Activated T-helper 1 cell treated with anti-CD3 and anti-CD28 coated beads, Interleukin-2, amount 50 U/mL, for 16 hours (primary cell): ENCODE data around the gene CBFA2T3.

Source experiments
- DNase-seq, 2 donors: peaks; one replicate each; pipeline ENCODE4 v3.0.0-alpha.2; 2020; ENCODE audit warnings: low read depth in 1 of 2, low spot score in 1 of 2

CBFA2T3 gene

DNA sequence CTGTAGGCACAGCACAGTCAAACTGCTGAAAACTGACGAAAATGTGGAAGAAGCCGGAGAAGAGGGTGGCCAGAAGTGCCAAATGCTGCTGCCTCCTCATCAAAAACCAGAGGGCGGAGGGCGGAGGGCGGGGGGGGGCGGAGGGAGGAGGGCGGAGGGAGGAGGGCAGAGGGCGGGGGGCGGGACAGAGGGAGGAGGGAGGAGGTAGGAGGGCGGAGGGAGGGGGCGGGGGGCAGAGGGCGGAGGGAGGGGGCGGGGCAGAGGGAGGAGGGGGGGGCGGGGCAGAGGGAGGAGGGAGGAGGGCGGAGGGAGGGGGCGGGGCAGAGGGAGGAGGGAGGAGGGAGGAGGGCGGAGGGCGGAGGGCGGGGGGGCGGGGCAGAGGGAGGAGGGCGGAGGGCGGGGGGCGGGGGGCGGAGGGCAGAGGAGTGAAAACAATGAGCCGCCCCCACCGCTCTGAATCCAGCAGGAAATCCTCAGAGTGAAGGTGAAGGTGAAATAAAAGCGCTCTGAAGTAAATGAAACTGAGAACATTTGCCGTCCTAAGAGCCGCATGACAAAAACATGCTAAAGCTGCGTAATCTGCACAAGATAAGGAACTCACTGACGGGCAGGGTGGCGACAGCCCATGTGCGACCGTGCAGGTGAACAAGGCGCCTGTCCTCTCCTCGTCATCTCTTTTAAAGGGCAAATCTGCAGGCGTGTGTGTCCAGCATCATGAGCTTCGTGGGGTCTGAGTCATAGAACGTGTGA is 22.6 kb upstream of the CBFA2T3 start:
- DNase-seq, result no peak

GRCh38 chr16:88995746-88996535 is 18.9 kb upstream of the CBFA2T3 start:
- no peak for DNase-seq

- DNase-seq, result no peak
These were observed 18.2 kb upstream of the CBFA2T3 start for GRCh38 chr16:88995194-88995593.

GRCh38 chr16:88994695-88995094 is 17.7 kb upstream of the CBFA2T3 start:
- DNase-seq, result no peak

DNA sequence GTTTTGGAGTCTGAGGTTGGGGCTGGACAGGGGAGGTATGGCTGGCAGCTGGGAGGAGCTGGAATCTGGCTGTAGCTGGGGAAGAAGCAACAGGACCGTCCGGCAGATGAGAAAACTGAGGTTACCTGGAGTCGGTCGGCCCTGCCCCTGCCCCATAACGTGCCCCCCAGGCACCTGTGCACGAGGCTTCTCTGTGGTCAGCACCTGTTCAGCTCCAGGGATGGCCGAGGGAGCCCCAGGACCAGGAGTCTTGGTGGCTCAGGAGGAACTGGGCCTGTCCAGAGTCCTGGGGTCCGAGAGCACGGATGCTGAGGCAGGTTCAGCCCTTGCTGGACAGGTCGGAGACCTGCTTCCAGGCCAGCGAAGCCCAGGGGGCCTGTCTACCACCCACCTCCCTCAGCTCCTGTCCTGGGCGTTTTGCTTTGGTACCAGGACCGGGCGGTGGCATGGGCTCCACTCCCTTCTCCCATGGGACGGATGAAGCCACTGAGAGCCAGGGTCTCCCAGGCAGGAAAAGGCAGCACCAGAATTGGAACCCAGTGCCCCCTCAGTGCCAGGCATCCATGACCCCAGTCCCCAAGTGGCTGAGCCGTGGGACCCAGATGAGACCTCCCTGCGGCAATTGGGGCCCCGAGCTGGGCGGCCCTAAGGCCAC is 17.1 kb upstream of the CBFA2T3 start:
- DNase-seq, result no peak

GRCh38 chr16:88993166-88993761 is 16.3 kb upstream of the CBFA2T3 start:
- no peak for DNase-seq

- DNase-seq, result no peak
These were observed 15.6 kb upstream of the CBFA2T3 start for GRCh38 chr16:88992351-88993165.

GRCh38 chr16:88991813-88992350 is 14.9 kb upstream of the CBFA2T3 start:
- no peak for DNase-seq

GRCh38 chr16:88989852-88990547 is 13.0 kb upstream of the CBFA2T3 start:
- DNase-seq, result no peak

GRCh38 chr16:88988980-88989811 is 12.2 kb upstream of the CBFA2T3 start:
- no peak for DNase-seq

- DNase-seq, result no peak
These were observed 8.5 kb upstream of the CBFA2T3 start for GRCh38 chr16:88985521-88985920.

- DNase-seq, result no peak
These were observed 7.0 kb upstream of the CBFA2T3 start for GRCh38 chr16:88983771-88984687.

GRCh38 chr16:88983165-88983564 is 6.2 kb upstream of the CBFA2T3 start:
- no peak for DNase-seq

GRCh38 chr16:88982286-88983084 is 5.5 kb upstream of the CBFA2T3 start:
- no peak for DNase-seq

DNA sequence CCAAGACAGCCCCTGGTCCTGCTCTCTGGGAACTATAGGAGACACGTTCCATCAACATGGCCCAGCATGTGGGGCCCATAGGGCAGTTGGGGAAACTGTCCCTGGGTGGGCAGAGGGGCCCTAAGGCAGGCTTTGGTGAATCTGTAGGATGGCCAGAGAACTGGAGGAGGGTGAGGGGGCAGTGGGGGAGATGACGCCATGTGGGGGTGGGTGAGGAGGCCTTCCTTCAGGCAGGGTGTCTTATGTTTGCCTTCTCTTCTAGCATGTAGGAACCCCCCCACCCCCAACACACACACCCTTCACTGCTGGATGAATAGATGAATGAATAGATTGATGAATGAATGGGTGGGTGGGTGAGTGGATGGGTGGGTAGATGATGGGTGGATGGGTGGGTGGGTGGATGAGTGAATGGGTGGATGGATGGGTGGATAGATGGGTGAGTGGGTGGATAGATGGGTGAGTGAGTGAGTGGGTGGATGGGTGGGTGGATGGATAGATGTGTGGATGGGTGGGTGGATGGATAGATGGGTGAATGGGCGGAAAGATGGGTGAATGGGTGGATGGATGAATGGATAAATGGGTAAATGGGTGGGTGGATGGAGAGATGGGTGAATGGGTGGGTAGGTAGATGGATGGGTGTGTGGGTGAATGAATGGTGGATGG is 2.5 kb upstream of the CBFA2T3 start:
- DNase-seq, result no peak

- DNase-seq, result no peak
These were observed 1.8 kb upstream of the CBFA2T3 start for GRCh38 chr16:88978608-88979346.
